Measurements from ENCODE around the gene ADAM15.
A peak's percentile ranks its signal among the peaks of the same experiment; 100 is the strongest.

ADAM15 gene

GRCh38 chr1:155044812-155045657 lies 6.1 kb upstream of the ADAM15 start:
- no peak overlapping the region for H3K4me3 ChIP-seq (ENCODE audit: low read length)
- no peak for TF ChIP-seq ZNF274 (IDR thresholded peaks at IDR 0.05; ENCODE audit: low read depth, low read length)

GRCh38 chr1:155048449-155049334 lies 2.4 kb upstream of the ADAM15 start:
- no peak for TF ChIP-seq ZNF274 (IDR thresholded peaks at IDR 0.05; ENCODE audit: low read depth, low read length)

GRCh38 chr1:155049651-155050559 lies 1.2 kb upstream of the ADAM15 start:
- no peak for TF ChIP-seq ZNF274 (IDR thresholded peaks at IDR 0.05; ENCODE audit: low read depth, low read length)
- peak overlapping the region; percentile 82; the same call in 1 of the 2 replicates for H3K4me3 ChIP-seq (ENCODE audit: low read length)

More at GRCh38 chr1:155048449-155049334, 2.4 kb upstream of the ADAM15 start:
- H3K4me3 ChIP-seq (ENCODE audit: low read length): no peak overlapping the region

GRCh38 chr1:155051342-155051776 lies 243 bp downstream of the ADAM15 start:
- TF ChIP-seq ZNF274 (IDR thresholded peaks at IDR 0.05; ENCODE audit: low read depth, low read length): no peak

GRCh38 chr1:155051777-155052398 lies 772 bp downstream of the ADAM15 start:
- no peak for TF ChIP-seq ZNF274 (IDR thresholded peaks at IDR 0.05; ENCODE audit: low read depth, low read length)
- peak overlapping the region; percentile 81 for H3K4me3 ChIP-seq (ENCODE audit: low read length)

More at GRCh38 chr1:155051342-155051776, 243 bp downstream of the ADAM15 start:
- H3K4me3 ChIP-seq (ENCODE audit: low read length): peak overlapping the region; percentile 81

- peak overlapping the region; percentile 81; the same call in 1 of the 2 replicates for H3K4me3 ChIP-seq (ENCODE audit: low read length)
- no peak for TF ChIP-seq ZNF274 (IDR thresholded peaks at IDR 0.05; ENCODE audit: low read depth, low read length)
Measured at GRCh38 chr1:155052439-155053395, 1.6 kb downstream of the ADAM15 start.

GRCh38 chr1:155053531-155054105 lies 2.5 kb downstream of the ADAM15 start:
- H3K4me3 ChIP-seq (ENCODE audit: low read length): no peak overlapping the region

GRCh38 chr1:155057104-155057503 lies 6.0 kb downstream of the ADAM15 start:
- H3K4me3 ChIP-seq (ENCODE audit: low read length): no peak overlapping the region
- no peak for TF ChIP-seq ZNF274 (IDR thresholded peaks at IDR 0.05; ENCODE audit: low read depth, low read length)

More at GRCh38 chr1:155053531-155054105, 2.5 kb downstream of the ADAM15 start:
- no peak for TF ChIP-seq ZNF274 (IDR thresholded peaks at IDR 0.05; ENCODE audit: low read depth, low read length)

- TF ChIP-seq ZNF274 (IDR thresholded peaks at IDR 0.05; ENCODE audit: low read depth, low read length): no peak
- H3K4me3 ChIP-seq (ENCODE audit: low read length): no peak overlapping the region
Measured at GRCh38 chr1:155057788-155058211, 6.7 kb downstream of the ADAM15 start.

- no peak overlapping the region for H3K4me3 ChIP-seq (ENCODE audit: low read length)
- no peak for TF ChIP-seq ZNF274 (IDR thresholded peaks at IDR 0.05; ENCODE audit: low read depth, low read length)
Measured at GRCh38 chr1:155060736-155061135, 9.6 kb downstream of the ADAM15 start.

- H3K4me3 ChIP-seq (ENCODE audit: low read length): no peak overlapping the region
- no peak for TF ChIP-seq ZNF274 (IDR thresholded peaks at IDR 0.05; ENCODE audit: low read depth, low read length)
Measured at GRCh38 chr1:155061381-155062150, 10.4 kb downstream of the ADAM15 start.

All from GM08714 (cell line).